H1 (cell line): ENCODE results near the gene DNASE2B. TPM values are rescaled to one million over a fixed set of nuclear protein-coding genes. Genes with fewer than 3 reads are reported as not detected.

ENCODE experiments used
- CTCF ChIA-PET: fragments of 300-600 bp; sonication (Branson Sonifier 250); formaldehyde crosslinking; loops from one replicate; lab custom pipeline; 2021; ENCODE audit not compliant: partially characterized antibody; lab: Charles Lee
- POLR2A ChIA-PET: fragments of 300-600 bp; sonication (Branson Sonifier 250); formaldehyde crosslinking; loops from one replicate; lab custom pipeline; 2021; ENCODE audit warnings: inconsistent platforms; ENCODE audit not compliant: partially characterized antibody; lab: Charles Lee
- DNase-seq, 2 experiments: peaks; one replicate each; pipeline versions ENCODE4 v3.0.0 to v3.0.0-alpha.2; 2010 to 2022; ENCODE audit warnings: low spot score in 2 of 2, low read depth in 1 of 2, mixed read lengths in 1 of 2
- FAIRE-seq: peaks from 2 replicates; lab custom pipeline; 2011; peaks lifted over from hg19 to GRCh38; lab: Jason Lieb, UNC
- H2AFZ ChIP-seq: 2 replicates; pipeline ENCODE4 v1.8.1; 2012; ENCODE audit warnings: low read length, inconsistent platforms
- H2AK5ac ChIP-seq: 2 replicates; pipeline ENCODE4 v1.6.1; 2013; ENCODE audit warnings: low read depth, low read length
- H2BK120ac ChIP-seq: replicated peaks from 2 replicates; pipeline ENCODE3; 2013; ENCODE audit warnings: low read depth, low read length, inconsistent platforms
- H2BK12ac ChIP-seq: 2 replicates; pipeline ENCODE4 v1.6.1; 2013; ENCODE audit warnings: low read depth, low read length
- H2BK15ac ChIP-seq: 2 replicates; pipeline ENCODE4 v1.6.1; 2013; ENCODE audit warnings: low read length
- H2BK20ac ChIP-seq: 2 replicates; pipeline ENCODE4 v1.6.1; 2013; ENCODE audit warnings: low read length
- H2BK5ac ChIP-seq: 2 replicates; pipeline ENCODE4 v1.6.1; 2013; ENCODE audit warnings: low read depth, low read length
- H3K14ac ChIP-seq: 2 replicates; pipeline ENCODE4 v1.6.1; 2013; ENCODE audit warnings: inconsistent platforms; ENCODE audit not compliant: insufficient read length
- H3K18ac ChIP-seq: 2 replicates; pipeline ENCODE4 v1.6.1; 2013; ENCODE audit warnings: low read length; ENCODE audit errors: extremely low read depth
- H3K23ac ChIP-seq: 2 replicates; pipeline ENCODE4 v1.6.1; 2013; ENCODE audit warnings: inconsistent platforms; ENCODE audit not compliant: insufficient read length
- H3K23me2 ChIP-seq: 2 replicates; pipeline ENCODE4 v1.6.1; 2013; ENCODE audit warnings: low read depth, low read length
- H3K27ac ChIP-seq: 2 replicates; pipeline ENCODE4 v1.6.1; 2011; ENCODE audit warnings: low read depth, low read length, inconsistent platforms
- H3K27me3 ChIP-seq, 4 experiments: replicated peaks in 1 of 4; 1 replicate in 1 of 4; 2 replicates in 3 of 4; pipeline versions ENCODE4 v1.6.1 to v1.8.1; 2011 to 2013; ENCODE audit warnings: low read length in 3 of 4, mild to moderate bottlenecking in 3 of 4, inconsistent platforms in 2 of 4, mixed read lengths in 2 of 4, moderate library complexity in 1 of 4; ENCODE audit not compliant: control insufficient read depth in 3 of 4, insufficient read depth in 3 of 4; ENCODE audit errors: extremely low read depth in 1 of 4
- H3K36me3 ChIP-seq, 4 experiments: 2 replicates each; pipeline versions ENCODE4 v1.6.1 to v1.8.1; 2011 to 2013; ENCODE audit warnings: mild to moderate bottlenecking in 4 of 4, low read length in 3 of 4, moderate library complexity in 2 of 4, control low read depth in 1 of 4, inconsistent platforms in 1 of 4; ENCODE audit not compliant: insufficient read depth in 4 of 4, control insufficient read depth in 2 of 4
- H3K4ac ChIP-seq: replicated peaks from 2 replicates; pipeline ENCODE3; 2013; ENCODE audit warnings: low read length, low read depth, mixed read lengths, inconsistent platforms; ENCODE audit not compliant: insufficient read length
- H3K4me1 ChIP-seq, 4 experiments: replicated peaks in 1 of 4; 1 replicate in 1 of 4; 2 replicates in 3 of 4; pipeline versions ENCODE4 v1.6.1 to v1.8.1; 2011 to 2013; ENCODE audit warnings: low read length in 3 of 4, inconsistent platforms in 2 of 4, mixed read lengths in 1 of 4; ENCODE audit not compliant: insufficient read depth in 4 of 4, control insufficient read depth in 3 of 4
- H3K4me2 ChIP-seq, 2 experiments: 2 replicates each; pipeline versions ENCODE4 v1.6.1 to v1.8.1; 2011 to 2013; ENCODE audit warnings: low read depth in 2 of 2, low read length in 2 of 2, control low read depth in 1 of 2, inconsistent platforms in 1 of 2, mild to moderate bottlenecking in 1 of 2; ENCODE audit not compliant: insufficient read depth in 1 of 2
- H3K4me3 ChIP-seq, 4 experiments: fragments of 200-600, 300-600 bp in 1 of 4; sonication (generic), shearing (Covaris generic), sonication (Bioruptor Twin) in 1 of 4; 2 replicates each; pipeline versions ENCODE4 v1.5.1 to v1.8.1; 2011 to 2016; ENCODE audit warnings: low read length in 4 of 4, low read depth in 3 of 4, control low read depth in 2 of 4, inconsistent platforms in 2 of 4, mild to moderate bottlenecking in 2 of 4, mixed read lengths in 1 of 4, moderate library complexity in 1 of 4; ENCODE audit not compliant: insufficient read depth in 2 of 4; ENCODE audit errors: extremely low read depth in 1 of 4
- H3K56ac ChIP-seq: replicated peaks from 2 replicates; pipeline ENCODE3; 2013; ENCODE audit warnings: low read depth, mild to moderate bottlenecking, mixed read lengths, low read length, inconsistent platforms; ENCODE audit not compliant: insufficient read length
- H3K79me1 ChIP-seq: 2 replicates; pipeline ENCODE4 v1.6.1; 2013; ENCODE audit warnings: low read depth, low read length, control low read depth
- H3K79me2 ChIP-seq, 2 experiments: 2 replicates each; pipeline versions ENCODE4 v1.6.1 to v1.8.1; 2012 to 2013; ENCODE audit warnings: low read length in 2 of 2, mild to moderate bottlenecking in 2 of 2, inconsistent platforms in 1 of 2; ENCODE audit not compliant: insufficient read depth in 2 of 2, control insufficient read depth in 1 of 2
- H3K9ac ChIP-seq, 4 experiments: replicated peaks in 1 of 4; 1 replicate in 1 of 4; 2 replicates in 3 of 4; pipeline versions ENCODE4 v1.6.1 to v1.8.1; 2011 to 2013; ENCODE audit warnings: low read depth in 3 of 4, low read length in 3 of 4, control low read depth in 2 of 4, mild to moderate bottlenecking in 2 of 4, moderate library complexity in 2 of 4, inconsistent platforms in 1 of 4; ENCODE audit errors: extremely low read depth in 1 of 4
- H3K9me3 ChIP-seq, 2 experiments: 2 replicates each; pipeline versions ENCODE4 v1.6.1 to v1.8.1; 2012 to 2013; ENCODE audit warnings: mild to moderate bottlenecking in 2 of 2, moderate library complexity in 2 of 2, control low read depth in 1 of 2, inconsistent platforms in 1 of 2, low read depth in 1 of 2, low read length in 1 of 2, mixed read lengths in 1 of 2; ENCODE audit not compliant: insufficient read depth in 2 of 2
- H4K20me1 ChIP-seq, 2 experiments: replicated peaks in 1 of 2; 2 replicates each; pipeline versions ENCODE3 to v1.8.1; 2011 to 2013; ENCODE audit warnings: inconsistent platforms in 2 of 2, low read length in 2 of 2, mild to moderate bottlenecking in 1 of 2; ENCODE audit not compliant: insufficient read depth in 2 of 2, control insufficient read depth in 1 of 2
- H4K5ac ChIP-seq: 2 replicates; pipeline ENCODE4 v1.6.1; 2013; ENCODE audit warnings: low read length, low read depth, mixed read lengths, inconsistent platforms; ENCODE audit not compliant: insufficient read length
- H4K8ac ChIP-seq: 2 replicates; pipeline ENCODE4 v1.8.0; 2013; ENCODE audit warnings: mild to moderate bottlenecking, moderate library complexity, low read length, inconsistent platforms; ENCODE audit not compliant: insufficient read depth; ENCODE audit errors: extremely low read depth
- H4K91ac ChIP-seq: replicated peaks from 2 replicates; pipeline ENCODE3; 2013; ENCODE audit warnings: low read length, mixed read lengths, inconsistent platforms; ENCODE audit not compliant: insufficient read length
- ASH2L ChIP-seq: fragments of 200-600, 300-600 bp; sonication (generic); IDR thresholded peaks from one replicate; pipeline ENCODE4 v1.7.1; 2017; ENCODE audit warnings: low read length
- CBX5 ChIP-seq: fragments of 300-800, 300-1000 bp; sonication (generic); IDR thresholded peaks from 2 replicates; pipeline ENCODE4 v1.7.1; 2016; ENCODE audit warnings: antibody characterized with exemption, low read length, low read depth
- CTBP2 ChIP-seq: IDR thresholded peaks from 2 replicates; pipeline ENCODE4 v1.7.0; 2011; ENCODE audit warnings: borderline replicate concordance, mild to moderate bottlenecking, moderate library complexity, mixed read lengths, low read length; ENCODE audit not compliant: insufficient read depth, insufficient read length
- GABPA ChIP-seq: IDR thresholded peaks from 2 replicates; pipeline ENCODE4 v1.6.1; 2011; ENCODE audit warnings: mild to moderate bottlenecking, low read length, moderate library complexity, borderline replicate concordance; ENCODE audit not compliant: insufficient read depth
- JUN ChIP-seq: IDR thresholded peaks from 2 replicates; pipeline ENCODE4 v1.6.1; 2011; ENCODE audit warnings: low read depth, mild to moderate bottlenecking, improper control_type of control experiment, low read length
- KDM5A ChIP-seq: fragments of 200-600 bp; IDR thresholded peaks from 2 replicates; pipeline ENCODE4 v1.7.1; 2012; ENCODE audit warnings: mild to moderate bottlenecking, low read length, inconsistent platforms, mixed read lengths
- MAX ChIP-seq: IDR thresholded peaks from 2 replicates; pipeline ENCODE4 v1.6.1; 2012; ENCODE audit warnings: inconsistent platforms
- POLR2AphosphoS5 ChIP-seq: IDR thresholded peaks from 2 replicates; pipeline ENCODE4 v1.6.1; 2011; ENCODE audit warnings: low read depth, low read length
- RXRA ChIP-seq: IDR thresholded peaks from 2 replicates; pipeline ENCODE4 v1.6.1; 2011; ENCODE audit warnings: low read depth, mild to moderate bottlenecking, low read length, moderate library complexity; ENCODE audit not compliant: insufficient read depth
- SRF ChIP-seq: IDR thresholded peaks from 2 replicates; pipeline ENCODE4 v1.6.1; 2011; ENCODE audit warnings: mild to moderate bottlenecking, low read depth, low read length, moderate library complexity
- ZNF274 ChIP-seq: IDR thresholded peaks from 2 replicates; pipeline ENCODE4 v1.7.0; 2012; ENCODE audit warnings: low read length, borderline replicate concordance; ENCODE audit errors: extremely low read depth
- WGBS, 2 experiments: shearing (Covaris generic) in 1 of 2; methylation state at CpG; one replicate each; pipeline versions ENCODE4 v1.1.6 to v1.1.7; 2013 to 2015; ENCODE audit warnings: low lambda C conversion rate in 2 of 2, mixed read lengths in 2 of 2, inconsistent platforms in 1 of 2, low coverage in 1 of 2, missing lambda C conversion rate in 1 of 2; ENCODE audit not compliant: insufficient replicate concordance in 2 of 2, insufficient coverage in 1 of 2, insufficient read length in 1 of 2; ENCODE audit errors: extremely low coverage in 1 of 2, missing lambda C conversion rate in 1 of 2; 5-methylcytosine and 5-hydroxymethylcytosine counted together
- polyA plus RNA-seq, 7 experiments: library from polyadenylated mRNA; depleted of rRNA in 3 of 7; stranded (reverse) in 5 of 7; unstranded in 2 of 7; fragments of >200 nt in 5 of 7; fragments of 200-250 nt in 2 of 7; gene quantifications; 1 replicate in 5 of 7; 2 replicates in 1 of 7; 4 replicates in 1 of 7; pipeline versions ENCODE4 v1.2.1 to v1.2.3, GENCODE V29; 2011 to 2013; ENCODE audit warnings: missing spikeins in 2 of 7, mixed read lengths in 2 of 7
- total RNA-seq: library from RNA; stranded (reverse); fragmentation: NEBNext Ultra II Directional; extraction: Animal tissue kit (Norgen Biotek cat#: 25700); gene quantifications from 2 replicates; pipeline ENCODE4 v1.2.1, GENCODE V29; 2021
- TF ChIP-seq, protein P1 (sequence below): IDR thresholded peaks from 2 replicates; pipeline ENCODE4 v1.6.1; 2011; ENCODE audit warnings: low read depth, mild to moderate bottlenecking, low read length; ENCODE audit not compliant: insufficient read depth

Gene DNASE2B
- total and polyA plus RNA-seq, 2 of the 8 experiments (the other 6 are each of a cell fraction or from before 2014, with no cell fraction given) = not detected

DNA sequence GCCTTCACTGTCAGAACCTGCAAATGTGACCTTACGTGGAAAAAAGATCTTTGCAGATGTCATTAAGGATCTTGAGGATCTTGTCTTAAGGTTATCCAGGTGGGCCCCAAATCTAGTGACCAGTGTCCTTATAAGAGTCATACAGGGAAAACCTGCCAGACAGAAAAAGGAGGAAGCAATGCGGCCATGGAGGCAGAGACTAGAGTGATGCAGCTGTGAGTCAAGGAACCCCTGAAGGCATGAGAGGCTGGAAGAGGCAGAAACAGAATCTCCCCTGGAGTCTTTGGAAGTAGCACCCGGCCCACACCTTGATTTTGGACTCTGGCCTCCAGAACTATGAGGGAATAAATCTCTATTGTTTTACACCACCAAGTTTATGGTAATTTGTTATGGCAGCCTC is 36.5 kb upstream of the DNASE2B start:
- Histone ChIP-seq H3K36me3 (no peaks in the 10 kb centered on the region), H4K5ac (no peak overlapping the region), H3K79me2 (no peaks in the 10 kb centered on the region), H3K4me1 (no peaks in the 10 kb centered on the region), H3K9me3 (no peaks in the 10 kb centered on the region), H2AFZ (no peak overlapping the region), H3K4ac (no peak overlapping the region), H3K56ac (no peak overlapping the region), H3K27me3 (no peaks in the 10 kb centered on the region), H3K23me2 (no peaks in the 10 kb centered on the region), H2AK5ac (no peak overlapping the region), H2BK15ac (no peak overlapping the region), H3K4me2 (no peak overlapping the region), H2BK5ac (no peak overlapping the region), H3K9ac (no peak overlapping the region), H4K91ac (no peak overlapping the region), H2BK12ac (no peak overlapping the region), H2BK120ac (no peak overlapping the region), H2BK20ac (no peak overlapping the region), H4K8ac (no peak overlapping the region), H4K20me1 (no peaks in the 10 kb centered on the region), H3K27ac (no peak overlapping the region), H3K23ac (no peak overlapping the region), H3K14ac (no peak overlapping the region), H3K18ac (no peak overlapping the region), H3K79me1 (no peaks in the 10 kb centered on the region), H3K4me3 (no peak overlapping the region)
- TF ChIP-seq ZNF274 (no peak), GABPA (no peak), MAX (no peak), SRF (no peak), POLR2AphosphoS5 (no peak), ASH2L (no peak), KDM5A (no peak), CTBP2 (no peak), RXRA (no peak), CBX5 (no peak), JUN (no peak)
- TF ChIP-seq, protein P1, sequence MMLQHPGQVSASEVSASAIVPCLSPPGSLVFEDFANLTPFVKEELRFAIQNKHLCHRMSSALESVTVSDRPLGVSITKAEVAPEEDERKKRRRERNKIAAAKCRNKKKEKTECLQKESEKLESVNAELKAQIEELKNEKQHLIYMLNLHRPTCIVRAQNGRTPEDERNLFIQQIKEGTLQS = no peak
- FAIRE-seq (no peak), DNase-seq (no peak)
- WGBS, 2 experiments = 88% methylated on average over 3 of the region's 3 CpGs; no CpG with 5 or more reads in 1 of the 2 experiments
- POLR2A ChIA-PET = no interaction called here
- CTCF ChIA-PET = interaction anchor here (1.0 kb wide), 1 partner anchor 41 kb away, joined by 3 read pairs; no protein-coding TSS in a partner anchor
